ENCODE measurements around the gene ACVRL1. TPM values are rescaled to one million over a fixed set of nuclear protein-coding genes. Genes with fewer than 3 reads are reported as not detected.

Gene ACVRL1
- total RNA-seq, 2 experiments from 2014 or later: not detected

GRCh38 chr12:51932218-51933076 lies 25.1 kb downstream of the ACVRL1 start:
- Mint-ChIP-seq H3K27me3 (peaks cover 19% of the 10 kb centered on the region), H3K4me1 (no peaks in the 10 kb centered on the region), H3K9me3 (no peaks in the 10 kb centered on the region), H3K4me3 (no peak overlapping the region), H3K36me3 (ENCODE audit: low read depth) (no peaks in the 10 kb centered on the region), H3K27ac (no peak overlapping the region)
- ChIA-PET POLR2A (no interaction called here), CTCF (interaction anchor here (1.6 kb wide), 1 partner anchor 9 kb away, joined by 6 read pairs; no protein-coding TSS in a partner anchor)
- no peak for DNase-seq

GRCh38 chr12:51934080-51934479 lies 26.8 kb downstream of the ACVRL1 start:
- no peak for DNase-seq
- CTCF ChIA-PET: interaction anchor here (1.1 to 1.3 kb wide), 2 partner anchors 11 to 12 kb away, joined by 3 read pairs; no protein-coding TSS in a partner anchor
- no peaks in the 10 kb centered on the region for H3K4me1 Mint-ChIP-seq

GRCh38 chr12:51937926-51938325 lies 30.6 kb downstream of the ACVRL1 start:
- H3K27me3 Mint-ChIP-seq: peaks cover 20% of the 10 kb centered on the region
- H3K4me1 Mint-ChIP-seq: no peaks in the 10 kb centered on the region
- no peaks in the 10 kb centered on the region for H3K36me3 Mint-ChIP-seq (ENCODE audit: low read depth)
- ChIA-PET CTCF (interaction anchor here (0.6 to 1.0 kb wide), 2 partner anchors 11 to 40 kb away, joined by 3 read pairs; no protein-coding TSS in a partner anchor), POLR2A (no interaction called here)
- H3K9me3 Mint-ChIP-seq: no peaks in the 10 kb centered on the region
- no peak for DNase-seq
- H3K27ac Mint-ChIP-seq: no peak overlapping the region
- no peak overlapping the region for H3K4me3 Mint-ChIP-seq

More at GRCh38 chr12:51934080-51934479, 26.8 kb downstream of the ACVRL1 start:
- Mint-ChIP-seq H3K4me3 (no peak overlapping the region), H3K27me3 (peaks cover 19% of the 10 kb centered on the region), H3K36me3 (ENCODE audit: low read depth) (no peaks in the 10 kb centered on the region), H3K9me3 (no peaks in the 10 kb centered on the region), H3K27ac (no peak overlapping the region)
- POLR2A ChIA-PET: no interaction called here

- Mint-ChIP-seq H3K4me3 (no peak overlapping the region), H3K36me3 (ENCODE audit: low read depth) (no peaks in the 10 kb centered on the region), H3K4me1 (no peaks in the 10 kb centered on the region), H3K9me3 (no peaks in the 10 kb centered on the region), H3K27ac (no peak overlapping the region), H3K27me3 (peaks cover 23% of the 10 kb centered on the region)
- ChIA-PET CTCF (interaction anchor here (0.6 to 1.0 kb wide), 2 partner anchors 12 to 40 kb away, joined by 3 read pairs; no protein-coding TSS in a partner anchor), POLR2A (no interaction called here)
- DNase-seq: no peak
Observed at GRCh38 chr12:51938726-51939125, 31.4 kb downstream of the ACVRL1 start.

- Mint-ChIP-seq H3K4me3 (no peak overlapping the region), H3K9me3 (peaks cover 14% of the 10 kb centered on the region), H3K4me1 (no peaks in the 10 kb centered on the region), H3K36me3 (ENCODE audit: low read depth) (peaks cover 3% of the 10 kb centered on the region), H3K27me3 (peaks cover 24% of the 10 kb centered on the region), H3K27ac (no peak overlapping the region)
- DNase-seq: no peak
- CTCF ChIA-PET: no interaction called here
- POLR2A ChIA-PET: no interaction called here
Observed at GRCh38 chr12:51941011-51941581, 33.8 kb downstream of the ACVRL1 start.

- Mint-ChIP-seq H3K27me3 (peaks cover 29% of the 10 kb centered on the region), H3K36me3 (ENCODE audit: low read depth) (peaks cover 3% of the 10 kb centered on the region), H3K4me1 (no peaks in the 10 kb centered on the region), H3K27ac (no peak overlapping the region), H3K4me3 (no peak overlapping the region), H3K9me3 (peaks cover 18% of the 10 kb centered on the region)
- no peak for DNase-seq
- ChIA-PET CTCF (no interaction called here), POLR2A (no interaction called here)
Observed at GRCh38 chr12:51941604-51942003, 34.3 kb downstream of the ACVRL1 start.

- ChIA-PET POLR2A (no interaction called here), CTCF (no interaction called here)
- Mint-ChIP-seq H3K27ac (no peak overlapping the region), H3K9me3 (peaks cover 18% of the 10 kb centered on the region), H3K36me3 (ENCODE audit: low read depth) (peaks cover 3% of the 10 kb centered on the region), H3K4me1 (no peaks in the 10 kb centered on the region), H3K4me3 (no peak overlapping the region), H3K27me3 (peaks cover 30% of the 10 kb centered on the region)
- DNase-seq: no peak
Observed at GRCh38 chr12:51942056-51942455, 34.8 kb downstream of the ACVRL1 start.

GRCh38 chr12:51942501-51943000 lies 35.2 kb downstream of the ACVRL1 start:
- Mint-ChIP-seq H3K4me3 (no peak overlapping the region), H3K27me3 (peaks cover 34% of the 10 kb centered on the region), H3K36me3 (ENCODE audit: low read depth) (peaks cover 3% of the 10 kb centered on the region), H3K4me1 (no peaks in the 10 kb centered on the region), H3K9me3 (peaks cover 18% of the 10 kb centered on the region), H3K27ac (no peak overlapping the region)
- DNase-seq: no peak
- CTCF ChIA-PET: no interaction called here
- POLR2A ChIA-PET: no interaction called here

GRCh38 chr12:51943346-51943745 lies 36.0 kb downstream of the ACVRL1 start:
- peaks cover 18% of the 10 kb centered on the region for H3K9me3 Mint-ChIP-seq

GRCh38 chr12:51944608-51945233 lies 37.4 kb downstream of the ACVRL1 start:
- no peak overlapping the region for H3K27ac Mint-ChIP-seq
- peaks cover 50% of the 10 kb centered on the region for H3K27me3 Mint-ChIP-seq
- ChIA-PET CTCF (no interaction called here), POLR2A (no interaction called here)
- DNase-seq: no peak
- H3K4me3 Mint-ChIP-seq: no peak overlapping the region
- H3K9me3 Mint-ChIP-seq: peaks cover 18% of the 10 kb centered on the region
- H3K4me1 Mint-ChIP-seq: no peaks in the 10 kb centered on the region
- H3K36me3 Mint-ChIP-seq (ENCODE audit: low read depth): peaks cover 3% of the 10 kb centered on the region

More at GRCh38 chr12:51943346-51943745, 36.0 kb downstream of the ACVRL1 start:
- Mint-ChIP-seq H3K36me3 (ENCODE audit: low read depth) (peaks cover 3% of the 10 kb centered on the region), H3K27ac (no peak overlapping the region), H3K27me3 (peaks cover 41% of the 10 kb centered on the region), H3K4me3 (no peak overlapping the region), H3K4me1 (no peaks in the 10 kb centered on the region)
- CTCF ChIA-PET: no interaction called here
- POLR2A ChIA-PET: no interaction called here
- no peak for DNase-seq

GRCh38 chr12:51947246-51947996 lies 40.1 kb downstream of the ACVRL1 start:
- Mint-ChIP-seq H3K36me3 (ENCODE audit: low read depth) (peaks cover 3% of the 10 kb centered on the region), H3K27ac (no peak overlapping the region), H3K4me1 (peaks cover 5% of the 10 kb centered on the region), H3K9me3 (peaks cover 18% of the 10 kb centered on the region), H3K27me3 (peaks cover 56% of the 10 kb centered on the region), H3K4me3 (no peak overlapping the region)
- DNase-seq: no peak
- ChIA-PET CTCF (no interaction called here), POLR2A (no interaction called here)

GRCh38 chr12:51948066-51948465 lies 40.8 kb downstream of the ACVRL1 start:
- H3K27me3 Mint-ChIP-seq: peaks cover 58% of the 10 kb centered on the region
- no peak overlapping the region for H3K27ac Mint-ChIP-seq
- POLR2A ChIA-PET: no interaction called here
- H3K36me3 Mint-ChIP-seq (ENCODE audit: low read depth): peaks cover 3% of the 10 kb centered on the region
- no peak overlapping the region for H3K4me3 Mint-ChIP-seq
- peaks cover 11% of the 10 kb centered on the region for H3K4me1 Mint-ChIP-seq
- H3K9me3 Mint-ChIP-seq: peaks cover 18% of the 10 kb centered on the region
- no peak for DNase-seq
- CTCF ChIA-PET: interaction anchor here (2.8 kb wide), 1 partner anchor 23 kb away, joined by 12 read pairs; no protein-coding TSS in a partner anchor
